GM06990 (cell line): Measurements from ENCODE around the gene ATP13A5.

Source experiments
- DNase-seq: peaks from one replicate; pipeline ENCODE4 v3.0.0-alpha.2; 2011; ENCODE audit not compliant: insufficient read length; ENCODE audit errors: extremely low read depth
- H3K27me3 ChIP-seq: replicated peaks from 2 replicates; pipeline ENCODE4 v1.6.0; 2011; ENCODE audit warnings: low read length; ENCODE audit not compliant: control insufficient read depth, insufficient read depth
- H3K36me3 ChIP-seq: 2 replicates; pipeline ENCODE4 v1.5.1; 2011; ENCODE audit warnings: low read length; ENCODE audit not compliant: control insufficient read depth, insufficient read depth
- H3K4me3 ChIP-seq: replicated peaks from 2 replicates; pipeline ENCODE4 v1.5.1; 2011; ENCODE audit warnings: low read depth, mild to moderate bottlenecking, control low read depth, low read length
- CTCF ChIP-seq: IDR thresholded peaks from 2 replicates; pipeline ENCODE4 v1.5.1; 2011; ENCODE audit warnings: low read length, control low read depth, mild to moderate bottlenecking, inconsistent platforms; ENCODE audit not compliant: insufficient read depth, poor library complexity, severe bottlenecking

The ATP13A5 gene

GRCh38 chr3:193292386-193292785 lies 86.2 kb downstream of the ATP13A5 start:
- TF ChIP-seq CTCF: no peak
- Histone ChIP-seq H3K27me3 (no peaks in the 10 kb centered on the region), H3K36me3 (no peaks in the 10 kb centered on the region), H3K4me3 (no peak overlapping the region)
- no peak for DNase-seq

DNA sequence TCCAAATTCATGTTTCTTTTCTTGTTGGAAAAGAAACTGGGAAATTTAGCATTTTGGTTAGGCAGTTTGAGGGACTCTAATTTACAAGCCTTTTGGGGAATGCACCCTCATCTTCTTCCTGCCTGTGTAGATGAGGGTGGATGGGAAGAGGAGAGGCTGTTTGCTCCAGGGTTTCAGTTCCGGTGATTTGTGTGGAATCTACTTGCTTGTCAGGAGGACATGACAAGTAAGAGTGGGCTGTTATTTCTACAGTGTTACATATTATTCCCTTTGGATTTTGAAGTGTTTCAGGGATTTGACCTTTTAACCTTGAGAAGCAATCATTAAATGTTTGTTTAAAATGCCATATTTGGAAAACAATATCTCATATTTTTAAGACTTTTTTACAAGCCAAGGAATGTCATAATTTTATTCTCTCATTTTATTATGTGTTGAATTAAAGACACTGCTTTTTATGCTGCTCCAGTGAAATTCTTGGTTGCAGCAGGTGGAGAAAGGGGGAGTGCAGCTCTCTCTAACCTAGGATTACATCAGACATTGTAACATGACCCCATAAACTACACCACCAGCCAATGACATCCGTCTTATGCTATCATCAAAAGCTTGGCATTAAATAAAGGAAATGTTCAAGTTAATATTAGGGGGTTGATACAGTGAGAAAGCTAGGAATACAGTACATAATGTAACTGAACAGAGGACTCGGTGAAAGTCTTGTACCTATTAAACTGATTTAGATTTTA lies 107.3 kb downstream of the ATP13A5 start:
- Histone ChIP-seq H3K4me3 (no peak overlapping the region), H3K36me3 (no peaks in the 10 kb centered on the region), H3K27me3 (no peaks in the 10 kb centered on the region)
- TF ChIP-seq CTCF: no peak
- no peak for DNase-seq

- no peak overlapping the region for H3K4me3 ChIP-seq
- DNase-seq: no peak
- no peak for TF ChIP-seq CTCF
- no peaks in the 10 kb centered on the region for H3K27me3 ChIP-seq
- H3K36me3 ChIP-seq: no peaks in the 10 kb centered on the region
These were observed 108.1 kb downstream of the ATP13A5 start for GRCh38 chr3:193270451-193270850.

DNA sequence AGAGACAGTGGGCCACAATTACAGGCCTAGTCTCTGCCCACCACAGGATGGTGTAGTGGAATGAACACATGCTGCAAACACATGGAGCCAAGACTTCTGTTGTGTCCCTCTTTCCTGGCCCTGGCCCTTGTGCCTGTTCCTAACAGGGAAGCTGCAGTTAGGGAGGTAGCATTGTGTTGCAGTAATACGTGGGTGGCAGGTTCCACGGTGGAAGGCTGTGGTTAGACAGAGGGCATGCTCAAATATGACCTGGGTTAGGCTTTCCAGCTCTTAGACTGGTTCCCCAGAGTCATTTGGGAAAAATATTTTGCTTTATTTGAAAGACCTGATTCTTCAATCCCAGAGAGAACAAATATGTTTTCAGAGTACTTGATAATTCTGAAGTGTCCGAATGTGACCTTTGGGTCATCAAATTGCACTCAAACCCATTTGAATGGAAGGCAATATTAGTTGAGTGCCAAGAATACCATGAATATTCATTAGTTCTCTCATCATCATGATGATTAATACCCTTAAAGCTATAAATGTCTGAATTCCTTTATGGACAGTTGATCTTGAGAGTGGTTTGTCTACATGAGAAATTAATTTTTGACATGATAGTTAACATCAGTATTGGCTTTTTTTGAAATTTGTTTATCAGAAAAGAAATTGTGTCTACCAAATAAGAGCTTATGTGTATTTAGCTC lies 109.1 kb downstream of the ATP13A5 start:
- Histone ChIP-seq H3K27me3 (no peaks in the 10 kb centered on the region), H3K4me3 (no peak overlapping the region), H3K36me3 (no peaks in the 10 kb centered on the region)
- no peak for TF ChIP-seq CTCF
- DNase-seq: no peak

DNA sequence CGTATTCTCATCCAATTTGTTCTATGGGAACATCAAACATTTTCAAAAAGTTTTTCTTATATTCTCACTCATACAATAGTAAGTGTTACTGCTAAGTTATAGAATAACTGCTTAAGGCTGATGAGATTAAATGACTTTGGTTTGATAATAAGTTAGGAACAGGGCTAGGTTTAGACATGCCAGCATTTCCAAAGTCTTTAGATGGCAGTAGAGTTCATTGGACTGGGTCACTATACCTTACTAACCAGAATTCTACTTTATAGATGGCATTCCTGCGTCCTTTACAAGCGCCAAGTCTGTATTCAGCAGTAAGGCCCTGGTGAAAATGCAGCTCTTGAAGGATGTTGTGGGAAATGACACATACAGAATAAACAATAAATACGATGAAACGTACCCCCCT lies 115.8 kb downstream of the ATP13A5 start:
- H3K36me3 ChIP-seq: no peaks in the 10 kb centered on the region
- H3K27me3 ChIP-seq: no peaks in the 10 kb centered on the region
- TF ChIP-seq CTCF: no peak
- no peak for DNase-seq
- H3K4me3 ChIP-seq: no peak overlapping the region

DNA sequence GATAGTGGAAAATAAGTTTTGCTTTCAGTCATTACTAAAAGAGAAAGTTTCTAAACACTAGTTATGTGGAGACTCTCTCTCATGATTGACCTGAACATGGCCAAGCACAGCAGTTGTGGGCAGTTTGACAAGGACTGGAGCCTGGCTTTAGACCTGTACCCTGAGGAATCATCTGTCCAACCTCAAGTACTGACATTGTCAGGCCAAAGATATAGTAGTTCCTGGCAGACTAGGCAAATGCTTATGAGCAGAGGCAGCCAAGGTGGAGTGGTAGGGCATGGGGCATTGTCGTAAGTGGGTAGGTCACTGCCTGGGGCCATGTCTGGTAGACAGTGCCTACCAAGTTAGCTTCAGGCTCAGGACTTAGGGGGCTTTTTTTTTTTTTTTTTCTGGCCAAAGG lies 116.6 kb downstream of the ATP13A5 start:
- H3K4me3 ChIP-seq: no peak overlapping the region
- no peak for DNase-seq
- TF ChIP-seq CTCF: no peak
- no peaks in the 10 kb centered on the region for H3K27me3 ChIP-seq
- no peaks in the 10 kb centered on the region for H3K36me3 ChIP-seq
